Measurements from ENCODE around the gene HMGN4.
"Not testable (repeated sequence)": the region's sequence is repeated elsewhere in the genome, so short reads cannot be mapped to it uniquely, and the experiment has no call there.

Gene HMGN4

DNA sequence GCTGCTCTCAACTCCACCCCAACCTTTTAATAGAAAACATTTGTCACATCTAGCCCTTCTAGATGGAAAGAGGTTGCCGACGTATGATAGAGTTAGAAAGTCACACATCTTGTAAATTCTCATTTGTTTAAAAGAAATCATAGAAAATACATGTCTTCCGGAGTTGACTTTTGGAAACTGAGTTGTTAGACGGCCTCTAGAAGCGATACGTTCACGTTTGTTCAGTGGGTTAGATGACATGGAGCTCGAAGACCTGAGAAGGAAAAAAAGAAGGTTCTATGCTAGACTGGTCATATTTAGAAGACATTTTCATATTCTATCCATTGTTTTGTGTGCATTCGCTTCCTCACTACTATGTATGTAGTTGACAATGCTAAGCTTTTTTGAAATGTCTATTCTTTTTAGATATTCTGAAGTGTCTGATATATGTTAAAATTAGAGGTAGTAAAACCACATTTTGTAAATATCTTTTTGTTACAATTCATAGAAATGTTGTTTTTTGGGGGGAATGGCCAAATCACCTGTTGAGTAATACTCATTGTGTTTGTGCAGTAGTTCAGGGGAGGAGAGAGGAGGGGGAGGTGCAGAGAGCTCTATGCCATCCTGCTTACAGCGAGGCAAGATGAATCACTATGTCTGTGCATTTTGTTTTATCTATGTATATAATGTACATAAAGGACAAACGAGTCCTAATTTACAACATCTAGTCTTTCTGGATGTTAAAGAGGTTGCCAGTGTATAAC lies 15.5 kb upstream of the HMGN4 start:
- DNase-seq (ENCODE audit: low spot score): not testable (repeated sequence)

DNA sequence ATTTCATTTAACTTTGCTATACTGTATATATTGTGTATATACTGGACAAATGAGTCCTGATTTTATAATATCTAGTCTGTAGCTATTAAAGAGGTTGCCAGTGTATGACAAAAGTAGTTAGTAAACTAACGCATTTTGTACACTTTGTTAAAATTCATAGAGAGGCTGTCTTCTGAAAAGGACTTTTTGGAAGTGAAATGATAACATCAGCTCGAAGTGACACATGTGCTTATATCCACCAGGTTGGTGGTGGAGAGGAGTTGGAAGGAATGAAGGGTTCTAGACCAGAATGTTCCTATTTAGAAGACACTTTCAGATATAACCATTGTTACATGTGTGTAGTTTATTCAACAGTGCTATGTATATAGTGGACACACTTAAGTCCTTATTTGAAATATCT lies 13.9 kb upstream of the HMGN4 start:
- not testable (repeated sequence) for DNase-seq (ENCODE audit: low spot score)

DNA sequence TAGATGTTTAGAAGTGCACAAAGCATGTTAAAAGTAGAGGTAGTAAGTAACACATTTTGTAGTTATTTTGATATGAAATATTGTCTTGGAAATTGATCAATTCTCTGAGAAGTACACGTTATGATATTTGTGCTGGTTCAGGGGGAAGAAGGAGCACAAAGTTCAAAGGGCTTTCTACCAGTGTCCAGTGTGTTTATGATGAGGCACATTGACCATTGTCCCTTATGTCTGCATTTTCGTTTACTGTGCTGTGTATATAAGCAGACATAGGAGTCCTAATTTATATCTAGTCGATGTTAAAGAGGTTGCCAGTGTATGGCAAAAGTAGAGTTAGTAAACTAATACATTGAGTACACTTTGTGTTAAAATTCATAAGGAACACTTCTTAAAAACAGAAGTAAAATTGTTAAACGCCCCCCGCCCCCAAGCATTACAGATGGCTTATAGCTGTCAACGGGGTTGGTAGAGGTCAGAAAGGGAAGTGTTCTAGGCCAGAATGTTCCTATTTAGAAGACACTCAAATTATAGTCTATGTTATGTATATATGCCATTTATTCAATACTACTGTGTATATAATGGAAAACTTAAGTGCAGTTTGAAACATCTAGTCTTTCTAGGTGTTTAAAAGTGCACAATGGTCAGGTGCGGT lies 13.3 kb upstream of the HMGN4 start:
- no peak for DNase-seq (ENCODE audit: low spot score)

DNA sequence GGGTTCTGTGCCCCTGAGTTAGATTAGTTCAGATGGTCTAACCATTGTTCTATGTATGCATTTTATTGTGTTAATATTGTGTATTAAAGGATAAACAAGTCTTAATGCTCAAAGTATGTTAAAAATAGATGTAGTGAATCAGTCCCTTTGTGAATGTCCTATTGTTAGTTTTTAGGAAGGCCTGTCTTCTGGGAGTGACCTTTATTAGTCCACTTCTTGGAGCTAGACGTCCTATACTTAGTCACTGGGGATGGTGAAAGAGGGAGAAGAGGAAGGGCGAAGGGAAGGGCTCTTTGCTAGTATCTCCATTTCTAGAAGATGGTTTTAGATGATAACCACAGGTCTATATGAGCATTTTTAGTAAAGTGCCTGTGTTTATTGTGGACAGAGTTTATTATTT lies 12.3 kb upstream of the HMGN4 start:
- DNase-seq (ENCODE audit: low spot score): no peak

DNA sequence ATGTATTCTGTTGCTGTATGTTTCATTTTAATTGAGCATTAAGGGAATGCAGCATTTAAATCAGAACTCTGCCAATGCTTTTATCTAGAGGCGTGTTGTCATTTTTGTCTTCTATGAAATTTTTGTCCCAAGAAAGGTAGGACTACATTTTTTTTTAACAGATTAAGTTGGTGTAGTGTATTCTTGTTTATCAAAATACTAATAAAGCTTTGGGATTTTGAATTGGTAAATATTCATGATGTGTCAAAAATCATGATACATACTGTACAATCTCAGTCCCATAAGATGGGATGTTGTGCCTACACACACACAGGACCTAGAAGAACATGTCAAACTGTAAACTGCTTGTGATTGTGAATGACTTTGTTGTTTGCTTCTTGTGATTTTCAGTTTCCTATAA lies 11.2 kb upstream of the HMGN4 start:
- no peak for DNase-seq (ENCODE audit: low spot score)

DNA sequence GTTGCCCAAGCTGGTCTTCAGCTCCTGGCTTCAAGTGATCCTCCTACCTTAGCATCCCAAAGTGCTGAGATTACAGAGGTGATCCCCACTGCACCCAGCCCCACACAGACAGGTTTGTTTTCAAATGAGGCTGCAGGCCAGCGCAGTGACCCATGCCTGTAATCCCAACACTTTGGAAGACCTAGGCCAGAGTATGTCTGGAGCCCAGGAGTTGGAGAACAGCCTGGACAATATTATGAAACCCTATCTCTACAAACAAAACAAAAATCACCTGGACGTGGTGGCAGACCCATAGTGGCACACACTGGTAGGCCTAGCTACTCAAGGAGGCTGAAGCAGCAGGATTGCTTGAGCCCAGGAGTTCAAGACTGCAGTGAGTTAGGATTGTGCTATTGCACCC lies 8.0 kb upstream of the HMGN4 start:
- DNase-seq (ENCODE audit: low spot score): no peak

DNA sequence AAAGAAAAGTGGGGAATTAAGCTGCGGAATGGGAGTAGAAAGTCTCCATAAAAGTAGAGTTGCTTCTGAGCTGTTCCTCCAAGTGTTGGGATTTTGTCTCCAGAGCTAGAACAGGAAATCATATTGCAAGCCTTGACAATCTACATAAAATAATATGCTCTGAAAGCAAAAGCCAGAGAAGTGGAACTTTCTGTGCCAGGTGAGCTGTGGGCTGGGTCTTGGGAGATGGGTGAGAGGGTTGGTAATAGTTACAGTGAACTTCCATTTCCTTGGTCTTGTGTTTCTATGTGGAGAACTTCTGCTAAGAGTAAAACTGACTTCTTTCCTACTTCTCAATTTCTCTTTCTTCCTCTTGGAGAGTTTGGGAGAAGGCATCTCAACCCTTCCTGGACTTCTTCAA lies 6.3 kb upstream of the HMGN4 start:
- DNase-seq (ENCODE audit: low spot score): no peak

DNA sequence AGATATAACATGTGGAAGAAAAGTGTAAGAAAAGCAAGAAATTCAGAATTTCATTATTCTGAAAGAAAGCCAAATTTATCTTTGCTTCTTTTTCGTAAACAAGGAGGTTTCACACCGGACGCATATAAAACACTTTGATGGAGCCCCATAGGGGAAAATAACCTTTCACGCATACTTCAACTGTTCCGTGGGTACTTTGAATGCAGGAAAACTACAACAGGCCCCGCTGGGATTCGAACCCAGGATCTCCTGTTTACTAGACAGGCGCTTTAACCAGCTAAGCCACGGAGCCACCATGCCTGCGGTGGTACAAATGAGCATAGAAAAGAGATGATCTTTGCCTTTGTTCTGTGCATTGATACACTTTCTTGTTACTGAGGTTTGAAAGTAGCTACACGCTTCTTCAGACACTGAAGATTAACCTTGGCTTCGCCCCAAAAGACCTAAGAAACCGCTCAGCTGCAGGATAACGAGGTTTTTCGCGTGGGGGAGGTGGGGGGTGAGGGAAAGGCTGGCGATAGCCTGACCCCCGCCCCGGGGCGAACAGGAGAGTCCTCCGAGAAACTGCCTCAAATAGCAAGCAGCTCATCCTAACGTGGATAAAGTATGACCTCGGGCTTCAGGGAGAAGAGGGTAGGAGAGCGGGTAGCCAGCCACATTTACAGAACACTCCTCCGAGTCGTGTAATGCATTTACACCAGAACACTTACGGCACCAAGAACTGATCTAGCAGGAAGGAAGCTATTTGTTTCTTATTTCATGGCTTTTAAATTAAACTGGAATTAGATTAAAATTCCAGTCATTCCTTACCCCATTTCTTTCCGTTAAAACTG lies 5.3 kb upstream of the HMGN4 start:
- DNase-seq (ENCODE audit: low spot score): peak; percentile 90

DNA sequence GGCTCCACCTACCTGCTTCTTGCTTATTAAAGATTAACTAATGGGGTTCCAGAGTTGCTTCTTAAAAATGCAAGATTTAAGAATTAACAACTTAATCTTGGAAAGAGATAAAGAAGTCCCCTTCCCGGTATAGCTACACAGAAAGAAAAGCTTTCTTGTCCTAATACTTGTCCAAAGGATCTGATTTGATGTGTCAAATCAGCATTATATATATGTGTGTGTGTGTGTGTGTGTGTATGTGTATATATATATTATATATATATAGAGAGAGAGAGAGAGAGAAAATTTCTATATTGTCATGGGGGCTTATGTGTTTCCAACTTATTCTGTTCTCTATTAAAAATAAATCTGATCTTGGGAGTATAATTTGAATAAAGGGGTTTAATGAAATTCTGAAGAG lies 4.6 kb upstream of the HMGN4 start:
- DNase-seq (ENCODE audit: low spot score): no peak

DNA sequence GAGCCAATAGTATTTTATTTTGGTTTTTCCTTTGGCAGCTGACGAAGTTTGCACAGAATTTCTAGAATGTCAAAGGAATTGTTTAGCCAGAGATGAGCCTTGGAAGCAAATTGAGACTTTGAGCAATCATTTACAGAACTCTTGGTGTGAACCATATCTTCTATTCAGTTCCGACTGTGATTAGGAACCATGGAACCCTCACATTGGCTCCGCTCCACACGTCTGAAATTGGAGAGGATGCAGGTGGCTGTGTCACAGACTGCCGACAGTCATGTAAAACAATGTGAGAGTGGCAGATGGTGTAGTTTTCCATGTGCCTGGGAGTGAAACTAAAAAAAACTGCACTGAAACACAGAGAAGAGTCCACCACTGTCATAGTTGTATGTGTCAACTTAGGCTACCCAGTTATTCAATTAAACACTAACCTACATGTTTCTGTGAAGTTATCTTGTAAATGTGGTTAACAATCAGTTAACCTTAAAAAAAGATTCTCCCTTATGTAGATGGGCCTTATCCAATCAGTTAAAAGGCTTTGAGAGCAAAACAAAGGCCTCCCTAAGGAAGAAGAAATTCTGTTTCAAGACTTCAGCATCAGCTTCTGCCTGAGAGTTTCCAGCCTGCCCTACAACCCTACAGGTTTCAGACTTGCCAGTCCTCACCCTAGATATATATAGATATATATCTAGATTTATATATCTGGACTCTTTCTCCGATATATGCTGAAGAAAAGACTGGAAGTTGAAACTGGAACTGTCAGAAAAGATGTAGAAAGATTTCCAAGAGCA lies 3.3 kb upstream of the HMGN4 start:
- DNase-seq (ENCODE audit: low spot score): no peak

DNA sequence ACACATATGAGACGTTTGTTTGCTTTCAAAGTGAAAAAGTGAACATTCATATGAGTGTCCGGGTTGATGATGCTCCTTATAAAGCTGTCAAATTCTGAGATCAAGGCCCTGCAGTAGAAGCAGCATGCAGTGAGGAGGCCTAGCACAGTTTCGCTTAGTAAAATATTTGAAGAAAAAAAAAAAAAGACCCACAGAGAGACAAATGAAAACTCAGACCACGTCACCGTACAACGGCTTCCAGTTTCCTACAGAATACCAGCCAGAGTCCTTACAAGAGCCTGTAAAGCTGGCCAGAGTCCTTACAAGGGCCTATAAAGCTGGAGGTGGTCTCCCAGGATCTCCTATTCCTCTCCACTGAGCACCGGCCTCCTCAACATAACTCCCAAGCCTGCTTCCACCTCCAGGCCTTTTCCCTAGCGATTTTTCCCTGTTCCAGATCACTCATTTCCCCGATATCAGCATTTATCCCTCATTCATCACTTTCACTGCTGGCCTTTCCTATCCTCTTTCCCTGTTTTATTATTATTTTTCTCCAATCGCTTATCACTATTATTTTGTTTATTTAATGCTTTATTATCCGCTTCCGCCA lies 1.5 kb upstream of the HMGN4 start:
- peak; percentile 20 for DNase-seq (ENCODE audit: low spot score)

DNA sequence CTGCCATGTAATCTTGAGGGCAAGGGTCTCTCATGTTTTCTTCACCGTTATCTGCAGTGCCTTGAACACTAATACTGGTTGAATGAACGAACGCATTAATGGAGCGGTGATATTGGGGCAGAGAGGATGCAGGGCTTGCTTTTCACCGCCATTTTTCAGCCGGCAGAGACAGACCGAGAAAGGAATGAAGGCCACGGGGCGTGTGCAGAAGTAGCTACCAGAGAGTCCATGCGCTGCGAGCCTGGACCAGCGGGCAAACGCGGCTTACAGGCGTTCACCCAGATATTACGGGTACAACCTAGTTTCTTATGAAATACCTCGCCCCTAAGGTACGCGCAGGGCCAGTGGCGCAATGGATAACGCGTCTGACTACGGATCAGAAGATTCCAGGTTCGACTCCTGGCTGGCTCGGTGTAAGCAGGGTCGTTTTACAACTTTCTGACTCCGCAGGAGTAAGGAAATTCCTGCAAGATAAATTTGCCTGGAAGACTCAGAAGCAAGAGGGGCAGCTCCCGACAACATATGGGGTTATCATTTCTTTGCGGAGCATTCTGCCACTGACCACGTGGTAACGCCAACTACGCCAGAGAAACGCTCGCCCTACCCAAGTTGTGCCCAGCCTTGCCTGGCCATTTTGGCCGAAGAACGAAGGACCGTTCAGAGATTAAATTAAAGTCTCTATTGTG lies 863 bp upstream of the HMGN4 start:
- DNase-seq (ENCODE audit: low spot score): peak; percentile 89

DNA sequence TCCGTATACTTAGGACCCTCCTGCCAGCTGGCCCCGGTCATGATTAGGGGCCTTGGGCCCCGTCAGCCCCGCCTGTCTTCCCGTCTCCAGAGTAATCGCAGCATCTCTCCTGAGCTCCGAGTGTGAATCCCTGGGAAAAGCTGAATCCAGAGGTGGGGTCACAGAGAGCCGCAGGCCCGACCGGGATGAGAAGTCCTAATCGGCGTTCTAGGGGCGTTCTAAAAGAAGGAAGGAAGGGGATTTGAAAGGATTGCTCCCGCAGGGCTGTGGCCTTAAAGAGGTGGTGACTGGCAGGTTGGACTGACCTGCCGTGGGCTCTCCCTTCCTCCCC lies 371 bp downstream of the HMGN4 start:
- no peak for DNase-seq (ENCODE audit: low spot score)

DNA sequence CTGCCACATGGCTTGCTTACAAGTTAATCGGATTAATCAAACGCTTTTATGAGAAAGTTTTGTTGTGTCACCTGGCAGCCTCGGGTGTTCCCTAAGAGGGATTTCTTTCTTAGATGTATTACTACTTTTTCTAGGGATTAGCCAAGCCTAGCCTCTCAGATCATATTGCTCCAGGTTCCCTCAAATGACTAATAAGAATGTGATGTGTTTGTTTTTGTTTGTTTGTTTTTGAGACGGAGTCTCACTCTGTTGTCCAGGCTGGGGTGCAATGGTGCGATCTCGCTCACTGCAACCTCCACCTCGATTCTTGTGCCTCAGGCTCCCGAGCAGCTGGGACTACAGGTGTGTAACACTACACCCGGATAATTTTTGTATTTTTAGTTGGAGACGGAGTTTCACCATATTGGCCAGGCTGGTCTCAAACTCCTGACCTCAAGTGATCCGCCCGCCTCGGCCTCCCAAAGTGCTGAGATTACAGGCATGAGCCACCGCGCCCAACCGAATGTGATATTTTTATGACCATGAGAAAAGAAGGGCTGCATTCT lies 977 bp downstream of the HMGN4 start:
- no peak for DNase-seq (ENCODE audit: low spot score)

DNA sequence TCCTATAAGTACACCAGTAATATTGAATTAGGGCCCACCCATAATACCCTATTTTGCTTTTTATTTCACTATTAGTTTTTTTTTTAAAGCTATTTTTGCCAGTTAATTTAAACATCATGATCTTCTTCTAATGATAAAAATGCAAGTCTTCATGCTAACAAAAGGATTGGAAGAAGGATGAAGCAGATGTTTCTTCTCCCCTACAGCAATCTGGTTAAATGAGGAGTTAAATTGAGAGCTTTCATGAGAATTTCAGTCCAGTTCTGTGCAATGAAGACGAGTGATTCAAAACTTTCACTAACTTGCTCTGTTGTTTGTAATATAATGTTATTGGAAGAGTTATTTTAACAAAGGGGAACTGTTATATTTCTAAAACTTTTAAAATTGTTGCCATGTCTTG lies 3.4 kb downstream of the HMGN4 start:
- no peak for DNase-seq (ENCODE audit: low spot score)

DNA sequence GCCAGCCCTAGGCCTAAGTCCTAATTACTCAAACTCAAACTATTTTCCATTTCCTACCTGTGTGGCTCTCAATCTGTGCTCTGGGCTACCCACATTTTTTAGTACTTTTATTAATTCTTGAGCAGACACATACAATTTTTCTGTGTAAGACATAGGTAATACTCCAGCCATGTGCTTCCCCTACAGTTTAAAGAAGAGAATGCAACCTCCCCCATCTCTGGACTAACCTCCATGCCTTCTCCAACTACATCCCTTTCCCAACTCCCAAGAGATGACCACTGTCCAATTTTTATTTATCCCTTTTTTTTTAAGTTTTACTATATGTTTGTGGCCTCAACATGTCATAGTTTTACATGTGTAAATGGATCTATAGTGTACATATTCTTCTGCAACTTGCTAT lies 5.8 kb downstream of the HMGN4 start:
- DNase-seq (ENCODE audit: low spot score): no peak

DNA sequence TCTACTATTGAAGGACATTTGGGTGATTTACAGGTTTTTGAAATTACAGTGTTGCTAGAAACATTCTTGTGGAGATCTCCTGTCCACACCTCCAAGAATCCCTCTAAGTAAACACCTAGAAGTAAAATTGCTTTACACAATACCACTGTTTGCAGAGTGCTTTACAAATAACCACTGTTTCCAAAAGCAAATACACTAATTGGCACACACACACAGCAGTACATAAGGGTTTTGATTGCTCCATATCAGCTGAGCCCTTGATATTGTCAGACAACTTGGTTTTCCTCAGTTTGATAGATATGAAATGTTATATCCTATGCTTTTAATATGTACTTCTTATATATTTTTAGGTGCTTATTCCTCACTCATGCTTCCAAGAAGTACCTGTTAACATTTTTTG lies 6.3 kb downstream of the HMGN4 start:
- DNase-seq (ENCODE audit: low spot score): no peak

DNA sequence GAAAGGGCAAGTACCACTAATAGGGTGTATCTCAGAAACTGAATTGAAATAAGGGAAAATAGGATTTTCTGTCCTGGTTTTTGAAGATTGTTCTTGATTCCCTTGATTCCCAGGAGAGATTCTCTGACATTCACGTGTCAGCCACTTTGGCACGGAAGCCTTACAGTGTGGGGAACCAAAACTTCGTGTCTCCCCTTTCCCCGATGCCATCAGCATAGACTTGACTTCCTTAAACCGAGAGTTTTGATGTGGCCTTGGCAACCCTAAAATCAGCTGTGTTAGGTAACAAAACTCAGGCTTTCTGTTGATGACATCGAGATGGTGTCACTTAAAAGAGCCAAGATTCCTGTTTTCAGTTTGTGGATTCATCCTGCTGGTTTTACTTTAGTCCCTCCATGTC lies 7.5 kb downstream of the HMGN4 start:
- DNase-seq (ENCODE audit: low spot score): no peak

DNA sequence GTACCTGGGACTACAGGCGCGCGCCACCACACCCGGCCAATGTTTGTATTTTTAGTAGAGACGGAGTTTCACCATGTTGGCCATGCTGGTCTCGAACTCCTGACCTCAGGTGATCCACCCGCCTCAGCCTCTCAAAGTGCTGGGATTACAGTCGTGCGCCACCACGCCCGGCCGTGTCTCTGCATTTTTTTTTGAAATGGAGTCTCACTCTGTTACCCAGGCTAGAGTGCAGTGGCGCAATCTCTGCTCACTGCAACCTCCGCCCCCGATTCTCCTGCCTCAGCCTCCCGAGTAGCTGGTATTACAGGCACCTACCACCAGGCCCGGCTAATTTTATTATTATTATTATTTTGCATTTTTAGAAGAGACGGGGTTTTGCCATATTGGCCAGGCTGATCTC lies 9.2 kb downstream of the HMGN4 start:
- DNase-seq (ENCODE audit: low spot score): not testable (repeated sequence)

DNA sequence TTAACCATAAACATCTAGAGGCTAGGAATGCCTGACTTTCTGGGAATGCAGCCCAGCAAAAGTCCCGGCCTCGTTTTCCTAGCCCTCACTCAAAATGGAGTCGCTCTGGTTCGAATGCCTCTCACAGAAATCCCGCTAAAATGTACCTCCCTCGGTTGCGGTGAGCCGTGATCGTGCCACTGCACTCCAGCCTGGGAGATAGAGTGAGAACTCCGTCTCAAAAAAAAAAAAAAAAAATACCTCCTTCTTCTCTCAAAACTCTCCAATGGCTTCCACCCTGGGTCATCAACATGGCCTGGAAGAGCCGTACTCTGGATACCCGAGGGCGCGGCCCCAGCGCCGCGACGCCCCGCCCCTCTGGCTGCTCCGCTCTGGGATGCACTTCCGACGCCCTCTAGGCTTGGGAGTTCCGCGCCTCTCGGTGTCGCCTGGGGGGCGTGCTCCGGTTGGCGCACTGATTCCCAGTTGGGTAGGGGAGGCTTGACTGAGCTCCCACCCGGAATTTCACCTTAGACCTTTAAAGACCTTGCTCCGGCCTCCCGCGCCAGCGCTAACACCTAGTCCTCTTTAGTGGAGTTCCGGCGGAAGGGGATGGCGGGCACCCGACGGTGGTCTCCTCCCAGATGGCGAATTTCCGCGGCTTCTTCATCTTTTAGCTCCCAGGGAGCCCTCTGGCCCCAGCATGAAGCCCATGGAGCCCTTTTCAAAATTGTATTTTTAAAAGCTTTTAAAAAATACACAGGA lies 12.3 kb downstream of the HMGN4 start:
- DNase-seq (ENCODE audit: low spot score): no peak

Data from CD4-positive, alpha-beta T cell treated with Interleukin-6 at 100 ng/mL for 8 hours (primary cell).